Sigmoid colon (tissue), 7 donors: ENCODE data around the gene PARP15. TPM values are rescaled to one million over a fixed set of nuclear protein-coding genes. Genes with fewer than 3 reads are reported as not detected.

Experiments
- DNase-seq: peaks from one replicate; pipeline ENCODE4 v3.0.0-alpha.2; 2019
- H3K27ac ChIP-seq, 4 donors: fragments of 200-600 bp; sonication (generic); one replicate each; pipeline ENCODE4 v1.5.1; 2016 to 2019; ENCODE audit warnings: mild to moderate bottlenecking in 1 of 4
- H3K27me3 ChIP-seq, 3 donors: fragments of 200-600 bp; sonication (generic); one replicate each; pipeline ENCODE4 v1.5.1; 2019; ENCODE audit warnings: mild to moderate bottlenecking in 1 of 3
- H3K36me3 ChIP-seq, 4 donors: fragments of 200-600 bp; sonication (generic); one replicate each; pipeline ENCODE4 v1.5.1; 2016 to 2019
- H3K4me1 ChIP-seq, 4 donors: fragments of 200-600 bp; sonication (generic); one replicate each; pipeline ENCODE4 v1.5.1; 2017 to 2019
- H3K4me3 ChIP-seq, 4 donors: fragments of 200-600 bp; sonication (generic); one replicate each; pipeline ENCODE4 v1.5.1; 2017 to 2019; ENCODE audit warnings: mild to moderate bottlenecking in 2 of 4, moderate library complexity in 1 of 4
- H3K9me3 ChIP-seq, 4 donors: fragments of 200-600 bp in 3 of 4; sonication (generic) in 3 of 4; one replicate each; pipeline versions ENCODE4 v1.5.1 to v1.6.1; 2013 to 2019
- CTCF ChIP-seq, 4 experiments: fragments of 450-650 bp in 3 of 4; fragments of 200-600 bp in 1 of 4; IDR thresholded peaks; one replicate each; pipeline ENCODE4 v1.5.1; 2016 to 2019; ENCODE audit warnings: antibody characterized with exemption in 4 of 4, mild to moderate bottlenecking in 3 of 4, moderate library complexity in 2 of 4
- EP300 ChIP-seq, 4 donors: sonication (generic); formaldehyde crosslinking; IDR thresholded peaks; one replicate each; pipeline ENCODE4 v1.6.1; 2017; ENCODE audit warnings: antibody characterized with exemption in 4 of 4
- POLR2A ChIP-seq, 2 donors: fragments of 450-650 bp; IDR thresholded peaks; one replicate each; pipeline ENCODE4 v1.6.1; 2016; ENCODE audit warnings: antibody characterized with exemption in 2 of 2, mild to moderate bottlenecking in 2 of 2, moderate library complexity in 2 of 2
- POLR2AphosphoS5 ChIP-seq, 4 donors: sonication (generic); formaldehyde crosslinking; IDR thresholded peaks; one replicate each; pipeline ENCODE4 v1.6.1; 2017; ENCODE audit warnings: antibody characterized with exemption in 4 of 4
- WGBS, 2 donors: extraction: QIAGEN DNeasy Blood & Tissue Kit; methylation state at CpG; one replicate each; pipeline ENCODE4 v1.1.7; 2013; 5-methylcytosine and 5-hydroxymethylcytosine counted together
- intact Hi-C: fragments of 100-400 bp; cut with DNase I; formaldehyde crosslinking; loops from one replicate; pipeline ENCODE4 v1.15.1; 2023
- polyA plus RNA-seq, 3 donors: library from polyadenylated mRNA; stranded (reverse); fragments of 200-250 nt; gene quantifications; one replicate each; pipeline ENCODE4 v1.2.3, GENCODE V29; 2013
- total RNA-seq, 4 donors: library from RNA; depleted of rRNA; stranded (reverse); fragments of >200 nt; gene quantifications; one replicate each; pipeline ENCODE4 v1.1.0, GENCODE V29; 2016
- donor health status: healthy with polysubstance abuse.
- donor health status: Bipolar disorder and iron deficiency.
- donor health status: healthy.

Gene PARP15
- total and polyA plus RNA-seq, 7 donors = 1.1 to 16.8 (median 2.9) TPM; not detected in 1

GRCh38 chr3:122619040-122619439 lies 41.6 kb downstream of the PARP15 start:
- Histone ChIP-seq H3K36me3 (no peaks in the 10 kb centered on the region), H3K27ac (no peak overlapping the region), H3K4me1 (no peaks in the 10 kb centered on the region), H3K27me3 (no peaks in the 10 kb centered on the region), H3K4me3 (no peak overlapping the region), H3K9me3 (no peaks in the 10 kb centered on the region)
- TF ChIP-seq POLR2AphosphoS5 (IDR thresholded peaks at IDR 0.05) = no peak
- no peak for TF ChIP-seq POLR2A (IDR thresholded peaks at IDR 0.05)
- TF ChIP-seq CTCF (IDR thresholded peaks at IDR 0.05) = no peak
- TF ChIP-seq EP300 (IDR thresholded peaks at IDR 0.05) = no peak
- 55 to 66% methylated on average over 4 of the region's 4 CpGs for WGBS, 2 donors
- intact Hi-C loops = no loop called here
- DNase-seq = no peak

- H3K4me1 ChIP-seq = no peaks in the 10 kb centered on the region
- H3K4me3 ChIP-seq = no peak overlapping the region
- H3K27me3 ChIP-seq = no peaks in the 10 kb centered on the region
- H3K9me3 ChIP-seq = no peaks in the 10 kb centered on the region
- intact Hi-C loops = no loop called here
- no peak for DNase-seq
- H3K36me3 ChIP-seq = no peaks in the 10 kb centered on the region
- TF ChIP-seq POLR2A (IDR thresholded peaks at IDR 0.05) (no peak), POLR2AphosphoS5 (IDR thresholded peaks at IDR 0.05) (no peak), EP300 (IDR thresholded peaks at IDR 0.05) (no peak), CTCF (IDR thresholded peaks at IDR 0.05) (no peak)
- no peak overlapping the region for H3K27ac ChIP-seq
- WGBS, 2 donors = 48 to 77% methylated on average over 4 of the region's 4 CpGs
Observed at GRCh38 chr3:122620399-122620798, 42.9 kb downstream of the PARP15 start.

GRCh38 chr3:122621112-122621511 lies 43.7 kb downstream of the PARP15 start:
- Histone ChIP-seq H3K27me3 (no peaks in the 10 kb centered on the region), H3K4me3 (no peak overlapping the region), H3K27ac (no peak overlapping the region), H3K9me3 (no peaks in the 10 kb centered on the region), H3K36me3 (no peaks in the 10 kb centered on the region), H3K4me1 (no peaks in the 10 kb centered on the region)
- WGBS, 2 donors = 41 to 46% methylated on average over 3 of the region's 3 CpGs
- no peak for DNase-seq
- no peak for TF ChIP-seq POLR2A (IDR thresholded peaks at IDR 0.05)
- no peak for TF ChIP-seq POLR2AphosphoS5 (IDR thresholded peaks at IDR 0.05)
- no peak for TF ChIP-seq EP300 (IDR thresholded peaks at IDR 0.05)
- no peak for TF ChIP-seq CTCF (IDR thresholded peaks at IDR 0.05)
- intact Hi-C loops = no loop called here

- Histone ChIP-seq H3K27me3 (no peaks in the 10 kb centered on the region), H3K4me3 (no peak overlapping the region), H3K36me3 (no peaks in the 10 kb centered on the region), H3K9me3 (no peaks in the 10 kb centered on the region), H3K27ac (no peak overlapping the region), H3K4me1 (no peaks in the 10 kb centered on the region)
- TF ChIP-seq POLR2AphosphoS5 (IDR thresholded peaks at IDR 0.05) = no peak
- WGBS, 2 donors = 81 to 83% methylated on average over 8 of the region's 8 CpGs
- intact Hi-C loops = no loop called here
- DNase-seq = no peak
Observed at GRCh38 chr3:122623031-122623829, 45.8 kb downstream of the PARP15 start.

- no peaks in the 10 kb centered on the region for H3K27me3 ChIP-seq
Observed at GRCh38 chr3:122626515-122627180, 49.2 kb downstream of the PARP15 start.

More at GRCh38 chr3:122626515-122627180, 49.2 kb downstream of the PARP15 start:
- TF ChIP-seq POLR2AphosphoS5 (IDR thresholded peaks at IDR 0.05) (no peak), CTCF (IDR thresholded peaks at IDR 0.05) (no peak), POLR2A (IDR thresholded peaks at IDR 0.05) (no peak), EP300 (IDR thresholded peaks at IDR 0.05) (no peak)
- Histone ChIP-seq H3K4me1 (no peaks in the 10 kb centered on the region), H3K27ac (no peak overlapping the region), H3K4me3 (no peak overlapping the region), H3K9me3 (no peaks in the 10 kb centered on the region), H3K36me3 (no peaks in the 10 kb centered on the region)
- no peak for DNase-seq
- intact Hi-C loops = no loop called here
- WGBS, 2 donors = 85 to 87% methylated on average over 6 of the region's 6 CpGs
